HG02943 (cell line): ENCODE data around the gene FCHSD2.
"Not testable (repeated sequence)": the region's sequence is repeated elsewhere in the genome, so short reads cannot be mapped to it uniquely, and the experiment has no call there.

Experiments used
- ATAC-seq: cut with Tn5 transposase; IDR thresholded peaks from one replicate; pipeline ENCODE4 v1.9.1; 2021; ENCODE audit warnings: mild to moderate bottlenecking, low read depth, moderate library complexity; ENCODE audit not compliant: unreplicated experiment

Gene FCHSD2

DNA sequence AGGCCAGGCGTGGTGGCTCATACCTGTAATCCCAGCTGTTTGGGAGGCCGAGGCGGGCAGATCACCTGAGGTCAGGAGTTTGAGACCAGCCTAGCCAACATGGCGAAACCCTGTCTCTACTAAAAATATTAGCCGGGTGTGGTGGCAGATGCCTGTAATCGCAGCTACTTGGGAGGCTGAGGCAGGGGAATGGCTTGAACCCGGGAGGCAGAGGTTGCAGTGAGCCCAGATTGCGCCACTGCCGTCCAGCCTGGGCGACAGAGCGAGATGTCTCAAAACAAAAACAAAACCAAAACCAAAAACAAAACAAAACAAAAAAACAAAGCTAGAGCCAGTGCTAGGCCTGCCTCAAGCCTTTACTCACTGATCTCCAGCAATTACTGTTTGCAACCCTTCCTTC, 314.5 kb downstream of the FCHSD2 start:
- not testable (repeated sequence) for ATAC-seq

DNA sequence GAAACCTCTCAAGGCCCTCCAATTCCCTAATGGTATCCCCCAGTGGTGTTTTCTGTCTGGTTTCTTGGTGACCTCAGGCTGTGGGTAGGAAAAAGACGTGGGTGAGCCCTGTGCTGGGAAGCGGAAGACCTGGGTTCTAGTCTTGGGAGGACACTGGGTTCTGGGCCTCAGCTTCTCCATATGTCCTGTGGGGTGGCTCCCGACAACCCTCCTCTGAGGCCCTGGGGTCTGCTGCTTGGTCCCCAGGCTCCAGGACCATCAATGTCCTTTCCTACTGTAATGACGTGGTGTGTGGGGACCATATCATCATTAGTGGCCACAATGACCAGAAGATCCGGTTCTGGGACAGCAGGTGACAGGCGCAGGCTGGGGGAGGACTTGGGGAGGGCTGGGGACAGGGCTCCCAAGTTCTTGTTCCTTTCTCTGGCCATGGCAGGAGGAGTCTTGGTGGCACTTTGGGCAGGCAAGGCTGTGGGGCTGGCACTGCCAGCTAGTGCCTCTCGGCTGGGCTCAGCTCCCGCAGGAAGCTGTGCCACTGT, 315.1 kb downstream of the FCHSD2 start:
- no peak for ATAC-seq

DNA sequence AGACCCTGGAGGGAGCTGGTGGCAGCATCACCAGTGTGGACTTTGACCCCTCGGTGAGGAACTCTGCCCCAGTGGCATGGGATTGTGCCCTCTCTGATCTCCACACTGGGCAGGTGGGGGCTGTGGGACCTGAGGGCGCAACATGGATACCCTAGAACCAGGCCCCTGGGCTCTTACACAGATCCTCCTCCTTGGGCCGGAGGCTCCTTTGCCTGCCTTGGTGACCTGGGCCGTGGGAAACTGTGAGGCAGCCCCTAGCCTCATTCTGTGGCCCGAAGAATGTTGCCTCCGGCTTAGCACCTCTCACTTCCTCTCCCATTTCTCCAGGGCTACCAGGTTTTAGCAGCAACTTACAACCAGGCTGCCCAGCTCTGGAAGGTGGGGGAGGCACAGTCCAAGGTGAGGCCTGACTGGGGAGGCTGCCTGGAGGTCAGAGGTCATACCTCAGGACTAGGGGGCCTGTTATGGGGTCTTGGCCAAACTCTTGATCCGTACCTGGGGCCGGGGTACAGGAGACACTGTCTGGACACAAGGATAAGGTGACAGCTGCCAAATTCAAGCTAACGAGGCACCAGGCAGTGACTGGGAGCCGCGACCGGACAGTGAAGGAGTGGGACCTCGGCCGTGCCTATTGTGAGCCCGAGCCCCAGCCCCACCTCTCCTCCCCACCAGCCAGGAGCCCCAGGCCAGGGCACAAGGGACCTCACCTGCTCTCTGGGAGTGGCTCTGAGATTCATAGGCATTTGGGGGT, 315.8 kb downstream of the FCHSD2 start:
- ATAC-seq: no peak

DNA sequence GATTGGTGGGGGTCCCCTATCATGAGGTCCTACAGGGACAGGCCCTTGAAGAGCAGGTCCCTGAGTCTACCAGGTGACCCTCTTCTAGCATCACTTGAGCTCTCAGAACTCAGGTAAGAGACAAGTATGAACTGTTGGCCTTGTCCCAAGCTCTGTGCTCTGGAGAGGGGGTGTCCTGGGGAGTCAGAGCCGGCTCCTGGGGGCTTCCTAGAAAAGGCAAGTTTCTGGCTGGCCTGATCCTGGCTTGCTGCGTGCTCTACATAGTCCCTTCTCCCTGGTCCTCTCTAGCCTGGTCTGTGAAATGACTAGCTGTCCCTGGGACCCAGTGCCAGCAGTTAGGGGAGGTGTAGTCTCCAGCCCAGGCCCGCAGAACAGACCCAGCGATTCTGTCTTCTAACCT, 316.5 kb downstream of the FCHSD2 start:
- ATAC-seq: no peak

DNA sequence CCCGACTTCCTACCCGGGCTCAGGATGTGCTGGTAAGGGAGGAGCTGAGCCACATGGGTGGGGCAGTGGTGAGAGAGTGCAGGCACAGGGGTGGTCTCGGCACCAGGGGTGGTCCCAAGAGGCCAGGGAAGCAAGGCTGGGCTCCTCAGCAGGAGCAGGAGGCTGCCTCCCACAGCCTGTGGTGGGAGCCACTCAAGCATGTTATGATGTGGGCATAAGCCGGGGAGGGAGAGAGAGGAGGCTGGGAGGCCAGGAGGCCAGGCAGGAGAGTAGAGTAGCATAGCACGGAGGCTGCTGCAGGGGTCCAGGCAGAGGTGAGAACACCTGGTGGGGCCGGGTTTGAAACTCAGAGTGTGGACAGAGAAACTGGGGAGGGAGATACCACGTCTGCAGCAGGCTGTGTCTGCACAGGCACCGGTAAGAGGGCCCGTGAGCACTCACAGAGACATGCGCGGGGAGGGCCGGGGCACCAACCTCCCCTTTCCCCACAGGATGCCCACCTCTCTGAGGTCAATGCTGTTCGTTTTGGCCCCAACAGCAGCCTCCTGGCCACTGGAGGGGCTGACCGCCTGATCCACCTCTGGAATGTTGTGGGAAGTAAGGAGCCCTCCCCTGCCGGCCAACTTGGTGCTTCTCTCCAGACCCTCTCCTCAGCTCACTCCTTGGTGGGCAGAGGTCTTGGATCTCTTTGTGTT, 317.2 kb downstream of the FCHSD2 start:
- ATAC-seq: no peak

DNA sequence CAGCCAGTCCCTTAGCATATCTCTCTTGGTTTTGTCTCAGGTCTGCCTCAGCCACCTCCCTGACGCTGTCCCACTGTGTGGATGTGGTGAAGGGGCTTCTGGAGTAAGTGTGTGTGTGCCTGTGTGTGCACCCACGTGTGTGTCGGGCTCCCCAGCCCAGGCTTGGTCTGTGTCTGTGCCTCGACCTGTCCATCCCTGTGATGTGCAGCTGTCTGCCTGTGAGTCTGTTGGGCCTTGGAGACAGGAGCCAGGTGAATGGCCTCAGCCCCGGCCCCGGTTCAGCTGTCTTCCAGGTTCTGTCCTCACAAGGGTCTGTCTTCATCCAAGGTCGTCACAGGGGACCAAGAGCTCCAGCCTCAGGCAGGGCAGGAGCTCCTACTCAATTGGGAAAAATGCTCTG, 318.1 kb downstream of the FCHSD2 start:
- no peak for ATAC-seq

DNA sequence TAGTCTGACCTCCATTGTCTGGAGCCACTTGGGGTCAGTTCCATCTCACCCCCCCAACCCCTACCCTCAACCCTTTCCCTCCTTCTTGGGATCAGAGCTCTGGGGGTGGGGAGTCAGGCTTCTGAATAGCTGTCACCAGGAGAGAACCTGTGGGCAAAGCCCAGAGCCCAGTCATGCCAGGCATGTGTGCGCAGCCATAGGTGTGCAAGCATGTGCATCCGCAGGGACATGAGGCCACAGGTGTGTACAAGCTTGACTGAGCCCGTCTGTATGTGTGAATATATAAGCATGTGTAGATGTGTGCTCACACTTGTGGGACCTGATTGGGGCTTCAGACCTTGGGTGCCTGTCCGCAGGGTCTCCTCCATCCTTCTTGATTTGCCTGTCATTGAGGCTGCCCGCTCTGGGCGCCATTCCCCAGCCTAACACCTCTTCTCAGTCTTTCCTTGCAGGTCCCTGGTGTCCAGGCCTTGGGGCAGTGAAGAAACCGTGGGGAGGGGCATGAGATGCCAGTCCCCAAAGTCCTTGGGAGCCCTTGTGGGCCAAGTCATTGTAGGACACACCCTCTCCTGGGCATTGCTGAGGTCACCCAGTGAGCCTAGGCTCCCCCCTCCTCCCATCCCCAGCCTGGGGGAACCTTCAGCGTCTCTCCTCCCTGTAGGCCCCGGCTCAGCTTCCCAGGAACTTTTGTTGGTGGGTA, 318.9 kb downstream of the FCHSD2 start:
- ATAC-seq: no peak

DNA sequence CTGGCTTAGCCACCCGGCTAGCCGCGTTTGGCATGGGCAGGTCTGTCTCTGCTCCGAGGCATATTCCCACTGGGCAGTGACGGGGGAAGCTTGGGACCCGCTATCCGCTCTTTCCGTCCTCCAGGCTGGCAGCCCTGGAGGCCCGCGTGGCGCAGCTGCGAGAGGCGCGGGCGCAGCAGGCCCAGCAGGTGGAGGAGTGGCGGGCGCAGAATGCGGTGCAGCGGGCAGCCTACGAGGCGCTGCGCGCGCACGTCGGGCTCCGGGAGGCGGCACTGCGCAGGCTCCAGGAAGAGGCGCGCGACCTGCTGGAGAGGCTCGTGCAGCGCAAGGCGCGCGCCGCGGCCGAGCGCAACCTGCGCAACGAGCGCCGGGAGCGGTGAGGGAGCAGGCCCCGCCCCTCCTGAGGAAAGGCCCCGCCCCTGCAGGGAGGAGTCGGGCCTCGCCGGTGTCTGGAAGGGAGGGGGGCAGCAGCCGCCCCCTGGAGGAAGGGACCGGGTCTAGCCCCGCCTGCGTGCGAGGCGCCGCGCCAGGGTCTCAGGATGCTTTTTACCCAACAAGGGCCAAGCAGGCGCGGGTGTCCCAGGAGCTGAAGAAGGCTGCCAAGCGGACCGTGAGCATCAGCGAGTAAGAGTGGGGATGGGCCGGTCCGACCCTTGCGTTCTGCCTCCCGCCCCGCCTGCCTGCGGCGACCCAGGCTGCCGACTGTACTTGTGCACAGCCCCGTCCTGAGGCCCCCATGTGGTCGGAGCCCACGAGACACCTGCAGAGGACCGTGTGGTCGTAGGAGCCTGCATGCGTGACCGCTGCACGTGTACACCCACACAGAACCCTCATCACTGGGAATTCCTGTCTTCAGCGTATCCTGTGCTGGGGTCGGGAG, 320.0 kb downstream of the FCHSD2 start:
- no peak for ATAC-seq

DNA sequence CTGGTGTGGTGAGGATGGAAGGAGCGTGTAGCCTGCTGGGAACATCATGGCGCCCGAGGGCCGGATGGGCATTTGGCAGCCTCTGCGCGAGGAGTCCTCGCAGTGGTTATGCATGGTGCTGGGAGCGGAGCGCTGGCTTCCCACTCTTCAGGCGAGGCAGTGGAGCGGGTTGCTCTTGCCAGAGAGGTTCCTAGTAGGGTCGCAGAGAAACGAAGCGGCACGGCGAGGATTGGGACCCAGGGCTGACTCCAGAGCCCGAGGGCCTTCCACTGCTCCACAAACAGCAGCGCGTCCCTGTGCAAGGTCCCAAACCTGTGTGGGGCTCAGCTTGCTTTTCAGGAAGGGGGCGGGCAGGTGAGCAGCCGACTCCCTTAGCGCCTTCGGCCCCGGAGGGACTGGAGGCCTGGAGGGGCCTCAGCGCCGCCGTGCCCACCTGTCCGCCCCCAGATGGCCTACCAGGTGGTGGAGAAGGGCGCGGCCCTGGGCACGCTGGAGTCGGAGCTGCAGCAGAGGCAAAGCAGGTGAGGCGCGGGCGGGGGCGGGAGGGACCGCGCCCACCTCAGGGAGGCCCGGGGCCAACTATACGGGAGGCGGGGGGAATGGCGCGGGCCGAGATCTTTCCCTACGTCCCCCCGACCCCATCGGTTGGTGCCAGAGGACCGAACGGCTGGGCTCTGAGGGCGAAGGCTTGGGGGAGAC, 320.7 kb downstream of the FCHSD2 start:
- ATAC-seq: no peak

DNA sequence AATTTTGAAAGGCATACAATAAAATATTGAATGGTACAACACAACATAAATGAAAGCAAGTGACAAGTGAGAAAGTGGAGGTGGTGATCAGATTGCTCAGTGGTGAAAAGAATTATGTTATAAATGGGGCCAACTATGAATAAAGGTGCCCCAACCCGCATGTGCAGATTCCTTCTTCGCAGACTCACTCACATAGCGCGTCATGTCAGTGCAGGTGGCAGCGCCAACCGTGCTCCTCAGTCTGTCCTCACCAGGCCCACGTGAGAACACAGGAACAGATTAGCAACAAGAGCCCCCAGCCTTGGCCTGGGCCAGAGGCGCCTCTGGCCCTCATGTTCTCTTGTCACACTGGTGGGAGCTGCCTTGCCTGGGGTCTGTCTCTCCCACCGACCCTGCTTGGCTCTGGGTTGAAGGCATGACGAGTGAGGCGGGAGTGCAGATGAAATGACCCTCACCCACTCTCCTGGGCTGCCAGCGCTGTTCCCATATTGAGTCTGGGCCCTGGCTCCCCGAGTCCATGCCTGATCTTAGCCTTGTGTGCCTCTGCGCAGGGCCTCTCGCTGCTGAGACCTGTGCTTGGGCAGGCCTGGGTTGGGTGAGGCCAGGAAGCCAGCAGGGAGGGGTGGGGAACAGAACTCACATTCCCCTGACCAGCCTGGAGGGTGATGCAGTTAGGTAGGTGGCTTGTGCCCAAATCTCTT, 321.5 kb downstream of the FCHSD2 start:
- no peak for ATAC-seq

DNA sequence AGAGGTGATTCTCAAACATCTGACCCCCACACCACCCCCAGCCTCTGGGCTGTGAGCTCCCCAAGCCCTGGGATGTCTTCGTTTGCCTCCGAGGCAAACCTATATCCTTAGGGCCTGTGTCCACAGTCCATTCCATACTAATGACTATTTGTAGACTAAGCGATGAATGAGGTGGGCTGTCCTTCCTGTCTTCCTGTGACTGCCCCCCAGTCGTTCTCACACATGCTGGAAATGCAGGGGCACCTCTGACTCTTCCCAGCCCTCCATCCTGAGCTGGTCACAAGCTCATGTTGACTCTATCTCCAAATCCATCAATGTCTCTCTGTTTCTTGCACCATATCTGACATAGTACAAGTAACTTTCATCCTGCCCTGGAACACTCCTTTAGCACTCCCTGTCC, 323.1 kb downstream of the FCHSD2 start:
- no peak for ATAC-seq

DNA sequence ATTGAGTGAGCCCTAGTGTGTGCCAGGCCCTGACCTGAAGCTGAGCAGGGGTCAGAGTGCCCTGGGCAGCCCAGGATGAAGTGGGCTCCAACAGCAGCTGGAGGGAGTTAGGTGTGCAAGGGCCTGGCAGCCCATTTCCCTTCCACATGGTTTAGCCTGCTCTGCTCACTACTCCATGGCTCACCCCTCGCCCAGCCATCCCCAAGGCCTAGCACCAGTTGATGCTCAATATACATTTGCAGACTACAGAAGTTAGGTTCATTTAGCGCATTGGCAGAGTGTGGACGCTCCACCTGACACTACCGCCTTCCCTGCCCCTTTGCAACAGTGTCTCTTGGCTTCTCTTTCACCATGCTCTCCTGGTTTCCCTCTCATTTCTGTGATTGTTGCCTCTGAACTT, 324.2 kb downstream of the FCHSD2 start:
- ATAC-seq: no peak

DNA sequence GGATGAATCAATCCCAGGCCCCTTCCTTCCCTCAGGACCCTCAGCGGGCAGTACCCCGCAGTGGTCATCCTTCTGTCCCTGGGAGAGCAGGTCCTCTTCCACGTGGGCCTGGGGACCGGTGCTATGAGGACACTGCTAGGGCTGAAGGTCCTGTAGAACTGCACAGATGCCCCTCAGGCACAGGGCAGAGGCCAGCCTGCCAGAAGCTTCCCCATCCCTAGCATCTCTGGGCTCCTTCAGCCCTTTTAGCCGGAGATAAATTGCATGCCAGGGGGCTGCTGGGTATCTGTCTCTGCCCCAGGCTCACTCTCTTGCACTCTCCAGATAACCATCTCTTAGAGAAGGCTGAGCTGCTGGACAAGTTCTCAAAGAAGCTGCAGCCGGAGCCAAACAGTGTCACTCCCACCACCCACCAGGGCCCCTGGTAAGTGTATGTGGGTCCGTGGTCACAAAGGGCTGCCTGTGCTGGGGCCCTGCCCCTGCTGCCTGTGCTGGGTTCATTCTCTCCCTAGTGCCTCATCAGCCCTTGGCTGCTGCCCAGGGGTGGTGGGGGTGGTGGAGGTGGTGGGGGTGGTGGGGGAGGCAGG, 325.6 kb downstream of the FCHSD2 start:
- ATAC-seq: no peak

DNA sequence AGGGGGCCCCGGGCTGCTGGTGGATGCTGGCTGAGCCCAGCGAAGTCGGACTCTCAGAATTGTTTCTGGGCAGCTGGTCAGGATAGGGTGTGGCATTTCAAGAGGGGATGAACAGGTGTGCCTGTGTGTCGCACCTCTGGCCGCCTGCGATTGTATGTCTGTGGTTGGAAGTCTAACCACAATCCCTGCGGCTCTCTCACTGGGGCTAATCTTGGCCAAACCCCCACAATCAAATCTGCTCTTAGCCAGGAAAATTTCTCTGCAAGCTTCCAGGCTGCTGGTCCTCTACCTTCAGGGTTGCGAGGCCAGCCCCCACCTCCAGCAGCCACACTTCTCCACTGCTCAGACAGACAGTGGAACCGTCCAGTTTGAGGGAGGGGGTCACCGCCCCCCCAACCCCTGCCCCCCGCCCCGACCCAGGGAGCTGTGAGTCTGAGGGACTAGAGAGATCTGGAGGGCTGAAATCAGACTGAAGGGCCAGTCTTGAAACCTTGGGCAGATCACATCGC, 327.0 kb downstream of the FCHSD2 start:
- no peak for ATAC-seq

DNA sequence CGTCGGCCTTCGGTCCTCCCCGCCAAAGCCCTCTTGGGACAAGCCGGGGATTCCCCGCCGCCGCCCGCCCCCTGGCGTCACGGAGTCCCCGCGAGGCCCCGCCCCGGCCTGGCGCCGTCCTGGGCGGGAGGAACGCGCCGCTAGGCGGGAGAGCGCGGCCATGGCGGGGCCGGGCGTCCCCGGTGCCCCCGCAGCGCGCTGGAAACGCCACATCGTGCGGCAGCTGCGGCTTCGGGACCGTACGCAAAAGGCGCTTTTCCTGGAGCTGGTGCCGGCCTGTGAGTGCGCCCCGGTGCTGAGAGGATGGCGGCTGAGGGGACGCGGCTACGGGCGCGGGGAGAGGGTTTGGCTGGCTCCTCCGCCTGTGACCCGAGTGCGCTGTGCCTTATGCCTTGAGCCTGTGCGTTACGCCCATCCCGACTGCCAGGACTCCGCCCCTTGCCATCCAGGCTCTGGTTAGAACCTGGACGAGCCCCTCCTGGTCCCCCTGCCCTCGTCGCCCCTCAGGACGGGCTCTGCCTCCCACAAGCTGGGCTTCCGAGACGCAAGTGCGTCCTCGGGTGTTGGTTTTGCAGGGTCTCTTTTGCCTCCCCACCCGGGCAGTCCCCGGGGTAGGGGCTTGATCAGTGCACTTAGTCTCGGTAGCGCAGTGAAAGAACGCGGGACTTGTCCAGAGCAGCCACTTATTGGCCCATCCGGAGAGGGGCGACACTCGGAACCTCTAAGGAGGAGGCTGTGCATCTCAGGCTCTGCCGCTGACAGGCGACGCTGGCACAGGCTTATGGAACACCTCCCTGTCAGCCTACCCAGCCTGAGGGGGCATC, 327.6 kb downstream of the FCHSD2 start, which contains the start of gene ATG16L2:
Gene ATG16L2 (plus strand): TSS at position 126 of the 824 bp plus-strand sequence. CDS start 35 bp downstream, at position 161.
- ATAC-seq: peak; percentile 49

DNA sequence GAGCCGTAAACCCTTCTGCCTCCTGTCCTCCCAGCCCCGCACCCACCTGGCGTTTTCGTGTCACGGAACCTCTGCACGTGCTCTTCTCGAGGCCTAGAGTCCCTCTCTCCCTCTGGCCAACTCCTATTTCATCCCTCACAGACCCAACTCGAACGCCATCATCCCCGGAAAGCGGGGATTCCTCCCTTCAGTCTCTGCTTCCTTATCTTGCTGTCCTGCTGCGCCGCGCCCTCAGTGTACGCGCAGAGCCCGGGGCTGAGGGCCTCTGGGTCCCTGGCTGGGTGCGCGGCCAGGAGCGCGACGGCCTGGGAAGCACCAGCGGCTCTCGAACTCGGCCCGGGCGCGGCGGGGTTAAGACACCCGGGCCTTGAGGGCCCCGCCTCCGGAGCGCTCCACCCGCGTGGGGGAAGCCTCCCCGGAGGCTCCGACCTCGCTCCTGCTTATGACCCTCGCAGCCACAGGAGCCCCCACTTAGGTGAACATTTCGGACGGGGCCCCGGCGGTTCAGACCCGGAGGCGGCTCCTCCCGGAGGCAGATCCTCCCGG, 328.3 kb downstream of the FCHSD2 start:
- peak; percentile 51 for ATAC-seq
